T-helper 2 cell treated with Interferon-gamma antibody and Interleukin-4, amounts not matched to agents 5 μg/mL and 100 μg/mL, for 36 hours (primary cell): ENCODE data around the gene PDIA3.
"Not testable (repeated sequence)": the region's sequence is repeated elsewhere in the genome, so short reads cannot be mapped to it uniquely, and the experiment has no call there.

Experiments
- DNase-seq: peaks from one replicate; pipeline ENCODE4 v3.0.0; 2021; ENCODE audit warnings: low spot score
- H3K27ac Mint-ChIP-seq: one replicate; pipeline ENCODE4 v1.8.0; 2021; ENCODE audit warnings: mild to moderate bottlenecking, mixed read lengths
- H3K27me3 Mint-ChIP-seq: one replicate; pipeline ENCODE4 v1.8.0; 2021; ENCODE audit warnings: low read depth, mixed read lengths
- H3K36me3 Mint-ChIP-seq: one replicate; pipeline ENCODE4 v1.8.0; 2021; ENCODE audit warnings: low read depth, mixed read lengths
- H3K4me1 Mint-ChIP-seq: one replicate; pipeline ENCODE4 v1.8.0; 2021; ENCODE audit warnings: low read depth, mixed read lengths
- H3K4me3 Mint-ChIP-seq: one replicate; pipeline ENCODE4 v1.8.0; 2022; ENCODE audit warnings: mild to moderate bottlenecking, moderate library complexity, mixed read lengths
- H3K9me3 Mint-ChIP-seq: one replicate; pipeline ENCODE4 v1.8.0; 2021; ENCODE audit warnings: mixed read lengths

Gene PDIA3

GRCh38 chr15:43746245-43746902 lies at the start of gene PDIA3:
PDIA3 (plus strand) TSS chr15:43746438; CDS start chr15:43746540, 102 bp downstream.
- peaks cover 23% of the 10 kb centered on the region for H3K4me1 Mint-ChIP-seq
- not testable (repeated sequence) for H3K27me3 Mint-ChIP-seq, H3K9me3 Mint-ChIP-seq
- H3K4me3 Mint-ChIP-seq, result peak within 1 kb of the TSS; percentile 99
- peak within 1 kb of the TSS; percentile 98 for H3K27ac Mint-ChIP-seq
- peak; percentile 94 for DNase-seq
- H3K36me3 Mint-ChIP-seq, result peaks cover 24% of the 10 kb centered on the region

GRCh38 chr15:43702174-43702573 lies 44.1 kb upstream of the PDIA3 start:
- Mint-ChIP-seq H3K9me3 (no peaks in the 10 kb centered on the region), H3K27me3 (peaks cover 4% of the 10 kb centered on the region), H3K36me3 (no peaks in the 10 kb centered on the region), H3K4me3 (no peak overlapping the region), H3K27ac (no peak overlapping the region), H3K4me1 (no peaks in the 10 kb centered on the region)
- DNase-seq, result no peak

- Mint-ChIP-seq H3K9me3 (no peaks in the 10 kb centered on the region), H3K4me1 (no peaks in the 10 kb centered on the region), H3K27ac (no peak overlapping the region), H3K36me3 (no peaks in the 10 kb centered on the region), H3K4me3 (no peak overlapping the region), H3K27me3 (peaks cover 2% of the 10 kb centered on the region)
- DNase-seq, result no peak
Measured at GRCh38 chr15:43702701-43703424, 43.4 kb upstream of the PDIA3 start.

- H3K4me3 Mint-ChIP-seq, H3K27me3 Mint-ChIP-seq, H3K36me3 Mint-ChIP-seq, DNase-seq, H3K4me1 Mint-ChIP-seq, H3K27ac Mint-ChIP-seq, H3K9me3 Mint-ChIP-seq: not testable (repeated sequence)
Measured at GRCh38 chr15:43710431-43711131, 35.7 kb upstream of the PDIA3 start.

GRCh38 chr15:43723151-43723550 lies 23.1 kb upstream of the PDIA3 start:
- Mint-ChIP-seq H3K27me3 (peaks cover 16% of the 10 kb centered on the region), H3K36me3 (no peaks in the 10 kb centered on the region)

GRCh38 chr15:43726306-43726705 lies 19.9 kb upstream of the PDIA3 start:
- H3K36me3 Mint-ChIP-seq, H3K4me1 Mint-ChIP-seq, H3K27ac Mint-ChIP-seq, H3K9me3 Mint-ChIP-seq, DNase-seq, H3K27me3 Mint-ChIP-seq, H3K4me3 Mint-ChIP-seq: not testable (repeated sequence)

More at GRCh38 chr15:43723151-43723550, 23.1 kb upstream of the PDIA3 start:
- H3K9me3 Mint-ChIP-seq, result no peaks in the 10 kb centered on the region
- no peak overlapping the region for H3K27ac Mint-ChIP-seq
- no peaks in the 10 kb centered on the region for H3K4me1 Mint-ChIP-seq
- DNase-seq, result no peak
- H3K4me3 Mint-ChIP-seq, result no peak overlapping the region

- not testable (repeated sequence) for H3K27me3 Mint-ChIP-seq, H3K36me3 Mint-ChIP-seq, H3K4me3 Mint-ChIP-seq, H3K9me3 Mint-ChIP-seq, H3K4me1 Mint-ChIP-seq, H3K27ac Mint-ChIP-seq, DNase-seq
Measured at GRCh38 chr15:43728053-43728725, 18.0 kb upstream of the PDIA3 start.

GRCh38 chr15:43735416-43735815 lies 10.8 kb upstream of the PDIA3 start:
- H3K4me3 Mint-ChIP-seq, result no peak overlapping the region
- H3K27me3 Mint-ChIP-seq, result peaks cover 5% of the 10 kb centered on the region
- no peaks in the 10 kb centered on the region for H3K36me3 Mint-ChIP-seq
- H3K27ac Mint-ChIP-seq, result peak overlapping the region; percentile 27
- H3K9me3 Mint-ChIP-seq, result no peaks in the 10 kb centered on the region
- no peak for DNase-seq
- H3K4me1 Mint-ChIP-seq, result peaks cover 9% of the 10 kb centered on the region

- Mint-ChIP-seq H3K36me3 (peaks cover 30% of the 10 kb centered on the region), H3K27ac (peak overlapping the region; percentile 98), H3K4me3 (peak overlapping the region; percentile 99), H3K4me1 (peaks cover 28% of the 10 kb centered on the region)
- not testable (repeated sequence) for H3K9me3 Mint-ChIP-seq, H3K27me3 Mint-ChIP-seq, DNase-seq
Measured at GRCh38 chr15:43746903-43747309, 668 bp downstream of the PDIA3 start.

- H3K36me3 Mint-ChIP-seq, result peaks cover 40% of the 10 kb centered on the region
- H3K4me1 Mint-ChIP-seq, result peaks cover 34% of the 10 kb centered on the region
Measured at GRCh38 chr15:43748376-43748775, 2.1 kb downstream of the PDIA3 start.

GRCh38 chr15:43749690-43750345 lies 3.6 kb downstream of the PDIA3 start:
- H3K4me3 Mint-ChIP-seq, result peak overlapping the region; percentile 77
- H3K27ac Mint-ChIP-seq, result peak overlapping the region; percentile 86
- H3K4me1 Mint-ChIP-seq, result peaks cover 30% of the 10 kb centered on the region
- peaks cover 50% of the 10 kb centered on the region for H3K36me3 Mint-ChIP-seq
- H3K9me3 Mint-ChIP-seq, result no peaks in the 10 kb centered on the region
- H3K27me3 Mint-ChIP-seq, result no peaks in the 10 kb centered on the region
- DNase-seq, result peak; percentile 60

More at GRCh38 chr15:43748376-43748775, 2.1 kb downstream of the PDIA3 start:
- Mint-ChIP-seq H3K4me3 (peak overlapping the region; percentile 99), H3K27ac (peak overlapping the region; percentile 98), H3K9me3 (no peaks in the 10 kb centered on the region), H3K27me3 (no peaks in the 10 kb centered on the region)
- DNase-seq, result no peak

- DNase-seq, result no peak
- no peaks in the 10 kb centered on the region for H3K9me3 Mint-ChIP-seq
- peaks cover 31% of the 10 kb centered on the region for H3K4me1 Mint-ChIP-seq
- H3K27me3 Mint-ChIP-seq, result no peaks in the 10 kb centered on the region
- peaks cover 62% of the 10 kb centered on the region for H3K36me3 Mint-ChIP-seq
- peak overlapping the region; percentile 49 for H3K27ac Mint-ChIP-seq
- peak overlapping the region; percentile 31 for H3K4me3 Mint-ChIP-seq
Measured at GRCh38 chr15:43751885-43752284, 5.6 kb downstream of the PDIA3 start.

- H3K36me3 Mint-ChIP-seq, result peaks cover 59% of the 10 kb centered on the region
- no peak for DNase-seq
- no peaks in the 10 kb centered on the region for H3K9me3 Mint-ChIP-seq
- H3K4me3 Mint-ChIP-seq, result no peak overlapping the region
- H3K27ac Mint-ChIP-seq, result no peak overlapping the region
- H3K4me1 Mint-ChIP-seq, result no peaks in the 10 kb centered on the region
- no peaks in the 10 kb centered on the region for H3K27me3 Mint-ChIP-seq
Measured at GRCh38 chr15:43762824-43763223, 16.6 kb downstream of the PDIA3 start.
